HG03280 (cell line): ENCODE results near the gene FRY.
A peak's percentile ranks its signal among the peaks of the same experiment; 100 is the strongest.

Experiments used
- ATAC-seq: cut with Tn5 transposase; IDR thresholded peaks from one replicate; pipeline ENCODE4 v1.9.1; 2021; ENCODE audit warnings: mild to moderate bottlenecking, moderate library complexity; ENCODE audit not compliant: unreplicated experiment

The FRY gene

DNA sequence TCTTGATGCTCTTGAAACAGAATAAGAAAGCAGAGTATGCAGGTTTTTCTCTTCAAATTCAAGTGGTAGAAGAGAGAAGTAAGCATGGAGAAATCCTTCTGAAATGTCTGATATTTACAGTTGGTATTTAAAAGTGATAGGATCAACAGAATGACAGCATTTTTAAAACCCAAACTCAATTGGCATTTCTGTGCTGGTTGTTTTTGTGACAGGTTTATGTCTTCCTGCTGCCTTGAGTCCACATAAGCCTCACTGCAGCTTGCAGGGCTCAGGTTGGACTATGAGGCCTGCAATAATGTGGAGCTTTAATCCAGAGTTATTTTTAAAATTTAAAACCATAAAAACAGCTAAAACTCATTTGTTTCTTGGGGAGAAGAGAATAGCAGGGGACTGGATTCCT is 178.5 kb downstream of the FRY start:
- ATAC-seq = no peak

DNA sequence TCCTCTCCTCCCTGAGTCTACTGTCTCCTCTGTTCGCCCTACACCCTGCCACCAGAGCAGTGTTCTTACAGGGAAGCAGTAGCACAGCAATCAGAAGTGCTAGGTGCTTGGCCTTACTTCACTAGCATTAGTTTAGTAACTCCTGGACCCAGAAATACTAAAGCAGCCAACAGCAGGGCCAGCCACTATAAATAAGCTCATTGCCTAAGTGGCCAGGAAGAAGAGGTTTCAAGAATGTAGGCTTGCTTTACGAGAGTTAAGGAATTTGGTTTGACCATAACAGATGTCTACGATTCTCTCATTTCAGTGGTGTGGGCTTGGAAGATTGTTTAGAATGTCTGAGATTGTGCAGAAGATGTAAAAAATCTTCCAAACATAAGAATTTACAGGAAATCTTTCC is 180.2 kb downstream of the FRY start:
- ATAC-seq = no peak

DNA sequence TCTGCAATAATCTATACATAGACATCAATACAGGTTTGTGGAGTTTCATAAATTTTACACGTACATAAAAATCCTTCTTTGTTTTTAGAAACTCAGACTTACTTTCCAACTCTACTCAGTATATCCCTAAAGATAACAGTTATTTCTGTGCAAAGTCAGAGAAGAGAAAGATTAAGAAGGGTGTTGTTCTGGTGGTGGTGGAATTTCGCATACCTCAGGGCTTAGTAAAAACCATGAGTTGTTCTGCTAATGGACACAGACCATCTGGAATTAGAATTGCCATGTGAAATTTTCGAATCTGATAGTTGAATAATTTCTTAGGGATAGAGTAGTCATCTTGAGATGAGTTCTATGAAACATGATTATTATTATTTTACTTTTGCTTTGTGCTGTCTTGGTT is 180.8 kb downstream of the FRY start:
- ATAC-seq = no peak

- ATAC-seq = no peak
Measured at GRCh38 chr13:32213626-32214025, 182.1 kb downstream of the FRY start.

DNA sequence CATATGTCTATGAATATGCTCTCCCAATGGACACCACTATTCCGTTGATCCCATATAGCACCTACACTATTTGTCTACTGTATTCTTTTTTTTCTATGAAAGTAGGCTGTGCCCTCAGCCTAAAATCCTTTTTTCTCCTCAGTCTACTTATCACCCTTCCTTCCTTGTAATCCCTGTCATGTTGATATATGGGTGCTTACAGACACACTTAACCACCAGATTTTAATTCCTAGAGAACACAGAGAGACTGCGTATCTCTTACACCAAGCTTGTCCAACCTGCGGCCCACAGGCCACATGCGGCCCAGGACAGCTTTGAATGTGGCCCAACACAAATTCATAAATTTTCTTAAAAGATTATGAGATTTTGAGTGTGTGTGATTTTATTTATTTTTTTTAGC is 182.5 kb downstream of the FRY start:
- ATAC-seq = no peak

DNA sequence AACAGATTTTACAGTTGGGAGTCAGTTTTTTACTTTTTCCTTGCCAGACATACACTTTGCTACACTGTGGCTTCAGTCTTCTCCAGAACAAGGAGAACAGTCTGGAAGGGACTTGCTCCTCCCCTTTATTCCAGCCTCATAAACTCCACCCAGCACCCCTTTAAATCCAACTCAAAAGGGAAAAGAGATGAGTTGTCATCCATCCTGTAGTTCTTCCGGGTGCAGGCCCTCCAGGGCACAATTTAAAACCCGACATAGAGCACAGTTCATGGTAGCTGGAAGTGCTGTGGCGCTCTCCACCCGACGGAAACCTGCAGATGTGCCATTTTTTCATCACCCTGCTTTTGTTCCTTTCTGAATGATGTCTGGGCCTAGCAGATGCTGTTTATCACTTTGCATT is 184.7 kb downstream of the FRY start:
- ATAC-seq = no peak

DNA sequence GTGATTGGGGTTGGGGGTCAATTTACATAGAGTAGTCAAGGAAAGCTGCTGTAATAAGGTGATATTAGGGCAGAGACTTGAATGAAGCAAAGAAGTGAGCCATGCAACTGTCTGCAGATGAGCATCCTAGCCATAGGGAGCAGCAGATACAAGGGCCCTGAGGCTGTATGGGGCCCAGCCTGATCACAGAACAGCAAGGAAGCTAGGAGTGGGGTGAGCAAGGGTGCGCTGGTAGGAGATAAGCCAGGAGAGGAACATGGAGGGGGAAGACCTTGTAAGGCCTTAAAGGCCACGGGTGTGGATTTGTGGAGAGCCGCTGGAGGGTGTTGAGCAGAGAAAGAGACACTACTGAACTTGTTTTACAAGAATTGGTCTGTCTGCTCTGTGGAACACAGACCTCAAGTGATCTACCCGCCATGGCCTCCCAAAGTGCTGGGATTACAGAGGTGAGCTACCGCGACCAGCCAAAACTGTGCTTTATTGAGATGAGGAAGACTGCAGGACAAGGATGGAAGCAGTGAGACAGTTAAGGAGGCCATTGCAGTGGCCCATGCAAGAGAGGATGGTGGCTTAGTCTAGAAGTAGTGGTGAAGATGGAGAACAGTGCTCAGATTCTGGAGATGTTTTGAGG is 190.6 kb downstream of the FRY start:
- ATAC-seq = no peak

DNA sequence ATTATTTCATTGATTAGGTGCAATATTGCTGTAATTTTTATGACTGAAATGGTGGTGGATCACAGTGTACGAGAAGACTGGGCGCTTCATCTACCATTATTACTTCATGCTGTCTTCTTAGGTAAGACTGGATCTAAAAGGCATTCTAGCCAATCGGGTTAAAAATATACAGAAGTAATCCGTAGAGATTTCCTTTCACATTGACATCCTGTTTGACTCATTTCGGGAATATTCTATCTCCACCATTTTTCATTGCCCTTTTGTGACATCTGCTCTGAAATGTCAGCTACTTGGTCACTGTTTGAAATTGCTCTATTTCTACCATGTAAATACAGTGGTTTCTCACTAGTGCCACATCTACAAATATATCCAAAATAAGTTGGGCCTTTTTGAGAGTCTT is 193.3 kb downstream of the FRY start:
- no peak for ATAC-seq

DNA sequence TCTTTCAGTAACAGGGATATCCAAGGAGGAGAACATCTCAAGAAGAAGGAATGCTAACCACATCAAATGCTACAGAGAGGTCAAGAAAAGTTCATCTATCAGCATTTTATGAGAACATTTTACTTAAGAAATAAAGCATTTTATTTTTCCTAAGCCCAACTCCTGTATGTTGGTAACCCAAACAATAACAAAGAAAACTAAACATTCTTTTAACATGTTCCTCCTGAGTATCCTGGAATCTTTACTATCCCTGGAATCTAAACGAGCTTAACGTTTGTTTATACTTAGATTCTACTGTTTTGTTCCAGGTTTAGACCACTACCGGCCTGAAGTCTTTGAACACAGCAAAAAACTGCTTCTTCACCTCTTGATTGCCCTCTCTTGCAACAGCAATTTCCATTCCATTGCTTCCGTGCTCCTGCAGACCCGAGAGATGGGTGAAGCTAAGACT is 193.9 kb downstream of the FRY start:
- no peak for ATAC-seq

- no peak for ATAC-seq
Measured at GRCh38 chr13:32228330-32229041, 196.9 kb downstream of the FRY start.

GRCh38 chr13:32229443-32229842 is 197.9 kb downstream of the FRY start:
- no peak for ATAC-seq

DNA sequence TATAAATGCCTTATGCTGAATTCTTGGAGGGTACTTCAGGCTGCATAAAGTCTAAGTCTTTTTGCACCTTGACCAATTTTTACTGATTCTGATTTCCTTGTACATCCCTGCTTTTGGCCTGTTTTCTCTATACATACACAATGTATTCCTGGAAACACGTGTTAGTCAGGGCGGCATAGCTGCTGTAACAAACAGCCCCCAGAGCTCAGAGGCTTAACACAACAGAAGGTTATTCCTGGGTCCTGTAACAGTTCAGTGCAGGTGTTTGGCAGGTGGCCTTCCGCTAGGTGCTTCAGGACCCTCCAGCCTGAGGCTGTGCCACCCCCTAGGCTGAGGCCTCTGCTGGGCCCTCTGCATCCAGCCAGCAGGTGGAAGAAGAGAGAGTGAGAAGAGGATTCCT is 200.7 kb downstream of the FRY start:
- ATAC-seq = no peak

DNA sequence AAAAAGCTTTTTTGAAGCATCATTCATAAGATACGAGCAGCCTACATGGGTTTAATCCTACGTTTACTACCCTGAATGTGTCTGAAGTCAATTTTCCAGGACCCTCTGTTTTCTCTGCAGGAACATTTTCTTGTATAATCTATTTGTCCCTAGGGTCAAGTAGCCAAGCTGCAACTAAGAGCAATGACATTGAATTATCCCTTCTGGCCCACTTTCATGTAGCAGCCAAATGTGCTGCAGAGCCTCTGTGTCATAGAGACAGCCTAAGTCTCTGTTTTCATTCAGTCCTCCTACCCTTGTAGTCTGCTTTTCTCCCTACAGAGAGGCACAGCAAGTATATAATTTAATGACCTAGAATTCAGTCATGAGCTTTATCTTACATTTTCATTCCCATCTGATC is 201.5 kb downstream of the FRY start:
- ATAC-seq = no peak

DNA sequence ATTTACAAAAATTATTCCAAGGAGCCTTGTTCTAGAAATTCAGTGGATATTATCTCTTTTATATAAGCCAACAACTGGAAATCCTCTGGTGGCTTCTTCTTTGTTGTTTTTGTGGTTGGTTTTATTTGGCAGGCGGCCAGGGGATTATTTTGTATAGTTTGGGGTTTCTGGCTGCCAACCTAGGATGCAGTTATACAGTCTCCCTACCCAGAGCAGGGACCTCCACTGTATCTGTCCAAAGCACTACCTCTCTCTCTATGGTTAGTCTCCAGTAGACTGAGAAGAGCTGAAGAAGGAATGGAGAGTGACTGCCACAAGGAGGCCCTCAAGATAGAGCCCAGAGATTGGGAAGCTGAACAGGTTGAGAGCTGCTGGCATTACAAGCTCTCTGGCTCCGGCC is 203.3 kb downstream of the FRY start:
- ATAC-seq = no peak

DNA sequence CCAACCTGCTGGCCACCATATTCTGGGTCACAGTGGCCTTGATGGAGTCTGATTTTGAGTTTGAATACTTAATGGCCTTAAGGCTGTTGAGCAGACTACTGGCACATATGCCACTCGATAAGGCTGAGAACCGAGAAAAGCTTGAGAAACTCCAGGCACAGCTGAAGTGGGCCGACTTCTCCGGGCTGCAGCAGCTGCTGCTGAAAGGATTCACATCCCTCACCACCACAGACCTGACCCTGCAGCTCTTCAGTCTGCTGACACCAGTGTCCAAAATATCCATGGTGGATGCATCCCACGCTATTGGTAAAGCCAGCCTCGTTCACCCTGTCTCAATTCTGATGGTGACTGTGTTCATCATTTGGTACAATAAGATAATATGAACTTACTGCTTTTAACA is 206.1 kb downstream of the FRY start:
- ATAC-seq = no peak

GRCh38 chr13:32243695-32244094 is 212.1 kb downstream of the FRY start:
- ATAC-seq = no peak

- ATAC-seq = no peak
Measured at GRCh38 chr13:32245555-32245954, 214.0 kb downstream of the FRY start.

- peak; percentile 83 for ATAC-seq
Measured at GRCh38 chr13:32246468-32246867, 214.9 kb downstream of the FRY start.

DNA sequence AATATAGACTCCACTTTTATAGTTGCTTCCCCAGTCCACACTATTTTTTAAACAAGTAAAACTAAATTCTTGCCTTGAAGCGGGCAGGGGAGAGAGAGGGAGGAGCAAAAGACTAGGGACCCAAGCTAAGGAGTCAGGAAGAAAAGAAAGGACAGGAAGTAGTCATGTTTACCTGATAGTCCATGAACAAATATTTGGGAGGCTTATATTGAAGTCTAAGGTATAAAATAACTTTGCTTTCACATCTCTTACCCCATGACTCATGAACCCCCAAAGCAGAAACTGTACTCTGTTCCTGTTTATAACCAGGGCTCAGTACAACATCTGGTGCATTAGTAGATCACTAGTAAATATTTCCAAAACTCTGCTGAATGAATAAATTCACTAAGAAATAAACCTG is 216.3 kb downstream of the FRY start:
- peak; percentile 45 for ATAC-seq

- ATAC-seq = peak; percentile 47
Measured at GRCh38 chr13:32248801-32249200, 217.2 kb downstream of the FRY start.

GRCh38 chr13:32252812-32253438 is 221.4 kb downstream of the FRY start:
- no peak for ATAC-seq

GRCh38 chr13:32253911-32254399 is 222.4 kb downstream of the FRY start:
- no peak for ATAC-seq
